HL-60 (cell line): Measurements from ENCODE around the gene C12orf75.

Experiments
- CTCF ChIP-seq: IDR thresholded peaks from one replicate; pipeline ENCODE4 v1.5.1; 2011; ENCODE audit warnings: low read length, control low read depth, inconsistent platforms; ENCODE audit not compliant: insufficient read depth
- GABPA ChIP-seq: IDR thresholded peaks from 2 replicates; pipeline ENCODE4 v1.6.1; 2012; ENCODE audit warnings: low read depth
- POLR2AphosphoS5 ChIP-seq: IDR thresholded peaks from 2 replicates; pipeline ENCODE4 v1.6.1; 2012; ENCODE audit warnings: low read depth
- REST ChIP-seq: IDR thresholded peaks from 2 replicates; pipeline ENCODE4 v1.6.1; 2012; ENCODE audit warnings: low read depth; ENCODE audit not compliant: insufficient replicate concordance
- SPI1 ChIP-seq: IDR thresholded peaks from 2 replicates; pipeline ENCODE4 v1.6.1; 2012; ENCODE audit warnings: low read depth, mild to moderate bottlenecking, borderline replicate concordance

DNA sequence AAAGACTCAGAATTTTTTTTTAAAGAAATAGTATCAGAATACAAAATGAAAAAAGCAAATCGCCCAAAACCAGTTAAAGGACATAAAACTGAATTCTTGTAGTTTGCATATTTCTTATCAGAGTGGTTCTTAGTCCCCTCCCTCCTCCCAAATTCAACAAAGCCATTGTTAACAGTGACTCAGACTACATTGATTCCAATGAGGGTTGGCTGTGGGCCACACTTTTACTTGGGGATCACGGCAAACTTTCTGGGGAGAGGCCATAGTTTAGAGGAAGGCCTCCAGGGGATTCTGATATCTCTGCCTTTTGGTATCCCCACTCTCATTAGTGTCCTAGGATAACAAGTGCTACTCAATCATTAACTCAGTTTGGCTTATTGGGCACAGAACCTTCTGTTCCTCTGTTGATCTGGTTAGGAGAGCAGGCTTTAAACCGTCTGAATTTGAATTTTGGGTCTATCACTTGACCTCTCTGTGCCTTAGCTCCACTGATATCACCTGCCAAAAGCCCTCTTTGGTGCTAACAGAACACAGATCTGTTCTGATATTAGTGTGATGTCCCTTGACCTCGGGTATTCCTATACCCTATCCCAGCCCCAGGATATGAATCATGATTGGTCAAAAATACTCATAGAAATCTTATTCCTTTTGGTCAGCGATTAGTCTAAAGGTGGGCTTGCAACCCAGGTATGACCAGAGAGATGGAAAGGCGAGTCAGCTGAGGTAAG is 49.4 kb upstream of the C12orf75 start:
- TF ChIP-seq CTCF (no peak), POLR2AphosphoS5 (no peak), GABPA (no peak), SPI1 (no peak), REST (no peak)
